Measurements from ENCODE around the gene ADAMTSL3.
"Not testable (repeated sequence)": the region's sequence is repeated elsewhere in the genome, so short reads cannot be mapped to it uniquely, and the experiment has no call there.

GRCh38 chr15:83964967-83965366 is 311.0 kb downstream of the ADAMTSL3 start:
- not testable (repeated sequence) for TF ChIP-seq POLR2A (IDR thresholded peaks at IDR 0.05; ENCODE audit: low read length); GATA1 (IDR thresholded peaks at IDR 0.05; ENCODE audit: low read depth, low read length)

Measured in erythroblast (primary cell).